PFSK-1 (cell line): Measurements from ENCODE around the gene B4GALT6.

Experiments
- FOXP2 ChIP-seq: optimal IDR thresholded peaks from 2 replicates; pipeline ENCODE3; 2011; ENCODE audit warnings: borderline replicate concordance, control low read depth, inconsistent platforms; ENCODE audit not compliant: insufficient read depth; ENCODE audit errors: extremely low read length, extremely low read depth
- POLR2AphosphoS5 ChIP-seq: IDR thresholded peaks from 2 replicates; pipeline ENCODE4 v1.6.1; 2012; ENCODE audit warnings: low read depth, mild to moderate bottlenecking, control low read depth, low read length, moderate library complexity
- SIN3A ChIP-seq: IDR thresholded peaks from 2 replicates; pipeline ENCODE4 v1.6.1; 2012; ENCODE audit warnings: mild to moderate bottlenecking, low read length, moderate library complexity, borderline replicate concordance; ENCODE audit not compliant: insufficient read depth
- TAF1 ChIP-seq: IDR thresholded peaks from 2 replicates; pipeline ENCODE4 v1.6.1; 2012; ENCODE audit warnings: low read length, control low read depth, borderline replicate concordance; ENCODE audit not compliant: insufficient read depth
- TF ChIP-seq, protein P1 (sequence below), 2 experiments: IDR thresholded peaks; 2 replicates each; pipeline versions ENCODE4 v1.6.1 to v1.8.0; 2011 to 2012; ENCODE audit warnings: low read depth in 2 of 2, low read length in 2 of 2, control low read depth in 1 of 2, inconsistent platforms in 1 of 2, mild to moderate bottlenecking in 1 of 2, moderate library complexity in 1 of 2; ENCODE audit not compliant: insufficient read depth in 1 of 2

DNA sequence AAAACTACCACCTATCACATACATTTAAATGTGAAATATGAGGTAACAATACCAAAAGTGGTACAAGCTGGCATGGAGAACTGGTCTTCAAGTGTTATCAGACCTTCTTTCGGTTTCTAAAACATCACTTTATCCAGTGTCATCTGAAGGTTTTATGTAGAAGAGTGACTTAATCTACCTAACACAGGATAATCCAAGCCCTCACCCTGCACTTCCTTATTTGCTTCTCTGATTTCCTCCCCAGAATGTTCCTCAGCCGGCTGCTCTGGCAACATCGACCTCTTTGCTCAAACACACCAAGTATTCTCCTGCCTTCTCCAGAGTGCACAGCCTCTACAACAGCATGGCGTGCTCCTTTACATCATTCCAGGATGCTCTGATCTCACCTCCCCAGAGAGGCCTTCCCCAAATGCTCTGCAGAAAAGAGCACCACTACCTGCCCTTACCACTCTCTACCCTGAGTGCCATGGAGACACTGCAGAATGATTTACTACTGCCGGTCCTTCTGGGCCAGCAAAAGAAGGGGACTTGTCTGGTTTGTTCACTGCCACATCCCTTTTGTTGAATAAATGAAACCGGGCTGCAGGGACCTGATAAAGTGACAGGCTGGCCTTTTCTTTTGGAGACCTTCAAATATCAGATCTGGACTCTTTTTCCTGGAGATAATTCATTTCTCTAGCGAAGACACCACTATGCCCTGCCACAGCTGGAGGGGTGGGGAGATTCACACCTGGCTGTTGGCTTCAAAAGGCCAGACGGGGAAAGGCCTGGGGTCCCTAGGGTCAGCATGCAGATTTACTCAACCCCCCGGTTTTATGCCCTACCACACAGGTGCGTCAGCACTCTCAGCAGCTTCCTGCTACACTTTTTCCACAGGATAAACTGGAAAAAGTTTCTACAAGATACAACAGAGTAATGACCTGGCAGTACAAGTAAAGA lies 50.7 kb downstream of the B4GALT6 start:
- TF ChIP-seq SIN3A, result no peak
- no peak for TF ChIP-seq POLR2AphosphoS5
- no peak for TF ChIP-seq TAF1
- TF ChIP-seq, protein P1, sequence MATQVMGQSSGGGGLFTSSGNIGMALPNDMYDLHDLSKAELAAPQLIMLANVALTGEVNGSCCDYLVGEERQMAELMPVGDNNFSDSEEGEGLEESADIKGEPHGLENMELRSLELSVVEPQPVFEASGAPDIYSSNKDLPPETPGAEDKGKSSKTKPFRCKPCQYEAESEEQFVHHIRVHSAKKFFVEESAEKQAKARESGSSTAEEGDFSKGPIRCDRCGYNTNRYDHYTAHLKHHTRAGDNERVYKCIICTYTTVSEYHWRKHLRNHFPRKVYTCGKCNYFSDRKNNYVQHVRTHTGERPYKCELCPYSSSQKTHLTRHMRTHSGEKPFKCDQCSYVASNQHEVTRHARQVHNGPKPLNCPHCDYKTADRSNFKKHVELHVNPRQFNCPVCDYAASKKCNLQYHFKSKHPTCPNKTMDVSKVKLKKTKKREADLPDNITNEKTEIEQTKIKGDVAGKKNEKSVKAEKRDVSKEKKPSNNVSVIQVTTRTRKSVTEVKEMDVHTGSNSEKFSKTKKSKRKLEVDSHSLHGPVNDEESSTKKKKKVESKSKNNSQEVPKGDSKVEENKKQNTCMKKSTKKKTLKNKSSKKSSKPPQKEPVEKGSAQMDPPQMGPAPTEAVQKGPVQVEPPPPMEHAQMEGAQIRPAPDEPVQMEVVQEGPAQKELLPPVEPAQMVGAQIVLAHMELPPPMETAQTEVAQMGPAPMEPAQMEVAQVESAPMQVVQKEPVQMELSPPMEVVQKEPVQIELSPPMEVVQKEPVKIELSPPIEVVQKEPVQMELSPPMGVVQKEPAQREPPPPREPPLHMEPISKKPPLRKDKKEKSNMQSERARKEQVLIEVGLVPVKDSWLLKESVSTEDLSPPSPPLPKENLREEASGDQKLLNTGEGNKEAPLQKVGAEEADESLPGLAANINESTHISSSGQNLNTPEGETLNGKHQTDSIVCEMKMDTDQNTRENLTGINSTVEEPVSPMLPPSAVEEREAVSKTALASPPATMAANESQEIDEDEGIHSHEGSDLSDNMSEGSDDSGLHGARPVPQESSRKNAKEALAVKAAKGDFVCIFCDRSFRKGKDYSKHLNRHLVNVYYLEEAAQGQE (IDR thresholded peaks at IDR 0.05; ENCODE audit: insufficient read depth in 1 of 2, low read depth in 2 of 2, low read length in 2 of 2), result no peak
- TF ChIP-seq FOXP2, result no peak
